ENCODE measurements around the gene CFAP298.
A peak's percentile ranks its signal among the peaks of the same experiment; 100 is the strongest.

The CFAP298 gene

DNA sequence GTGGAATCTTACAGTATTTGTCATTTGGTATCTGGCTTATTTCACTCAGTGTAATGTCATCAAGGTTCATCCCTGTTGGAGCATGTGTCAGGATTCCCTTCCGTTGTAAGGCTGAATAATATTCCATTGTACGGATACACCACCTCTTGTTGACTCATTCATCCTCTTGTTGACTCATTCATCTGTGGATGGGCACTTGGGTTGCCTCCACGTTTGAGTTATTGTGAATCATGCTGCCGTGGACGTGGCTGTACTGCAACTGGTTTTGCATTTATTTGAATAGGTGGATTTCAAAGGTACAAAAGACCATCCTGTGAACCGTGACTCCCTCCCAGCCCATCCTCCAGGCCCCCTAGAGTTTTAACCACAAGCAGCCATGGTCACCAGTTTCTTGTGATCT, 15.0 kb downstream of the CFAP298 start:
- DNase-seq: no peak

DNA sequence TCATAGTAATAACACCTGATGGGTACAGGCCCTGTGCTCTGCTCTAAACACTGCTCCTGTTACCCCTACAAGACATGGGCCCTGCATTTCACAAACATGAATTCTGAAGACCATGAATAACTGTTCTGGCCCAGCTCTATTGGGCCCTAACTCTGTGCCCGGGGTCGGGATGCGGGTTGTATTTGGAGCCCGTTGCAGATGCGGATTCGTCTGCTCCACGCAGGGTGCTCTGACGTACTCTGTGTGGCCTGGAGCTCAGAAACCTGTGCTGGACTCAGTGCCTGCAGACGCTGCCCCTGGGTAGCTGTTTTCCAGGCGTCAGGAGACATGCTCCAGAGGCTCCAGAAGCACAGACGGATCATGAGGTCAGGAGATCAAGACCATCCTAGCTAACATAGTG, 16.7 kb downstream of the CFAP298 start:
- DNase-seq: no peak

DNA sequence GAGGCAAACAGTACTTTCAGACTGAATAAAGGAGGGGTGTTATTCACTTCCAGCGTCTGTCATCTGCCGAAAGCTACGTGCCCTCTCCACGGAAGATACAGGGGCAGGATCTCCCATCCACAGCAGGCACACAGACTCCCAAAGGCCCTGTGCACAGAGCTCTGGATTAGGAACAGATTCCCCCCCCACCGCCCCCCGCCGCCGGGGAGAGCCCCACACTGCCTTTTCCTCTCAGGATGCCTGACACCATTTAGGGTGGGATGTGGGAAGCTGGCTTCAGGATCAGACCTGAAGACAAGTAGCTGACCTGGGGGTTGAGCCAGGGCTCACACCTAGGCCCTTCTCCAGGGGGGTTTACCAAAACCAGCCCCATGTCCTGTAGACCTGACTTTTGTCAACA, 18.5 kb downstream of the CFAP298 start:
- no peak for DNase-seq

DNA sequence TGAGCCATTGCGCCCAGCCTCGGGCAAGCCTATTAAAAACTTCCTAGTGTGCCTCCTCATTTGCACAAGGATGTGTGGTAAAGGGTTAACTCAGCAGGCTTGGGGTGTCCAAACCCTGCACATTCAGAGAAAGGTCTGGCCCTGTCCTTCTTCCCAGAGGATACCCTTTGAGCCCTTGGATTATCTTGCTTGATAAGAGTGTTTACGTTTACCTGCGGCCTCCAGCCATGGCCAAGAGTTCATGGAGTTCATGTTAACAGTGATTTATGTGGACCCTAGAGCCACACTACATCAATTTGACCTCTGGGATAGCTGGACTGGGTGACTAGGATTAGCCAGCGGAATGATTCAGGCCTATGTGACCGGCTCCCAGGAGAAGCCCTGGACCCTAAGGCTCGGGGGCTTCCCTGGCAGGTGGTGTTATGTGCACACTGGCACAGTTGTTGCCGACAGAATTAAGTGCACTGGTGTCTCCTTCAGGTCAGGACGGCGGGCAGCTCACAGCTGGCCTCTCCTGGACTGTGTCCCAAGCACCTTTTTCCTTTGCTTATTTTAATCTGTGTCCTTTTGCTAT, 19.2 kb downstream of the CFAP298 start:
- DNase-seq: no peak

DNA sequence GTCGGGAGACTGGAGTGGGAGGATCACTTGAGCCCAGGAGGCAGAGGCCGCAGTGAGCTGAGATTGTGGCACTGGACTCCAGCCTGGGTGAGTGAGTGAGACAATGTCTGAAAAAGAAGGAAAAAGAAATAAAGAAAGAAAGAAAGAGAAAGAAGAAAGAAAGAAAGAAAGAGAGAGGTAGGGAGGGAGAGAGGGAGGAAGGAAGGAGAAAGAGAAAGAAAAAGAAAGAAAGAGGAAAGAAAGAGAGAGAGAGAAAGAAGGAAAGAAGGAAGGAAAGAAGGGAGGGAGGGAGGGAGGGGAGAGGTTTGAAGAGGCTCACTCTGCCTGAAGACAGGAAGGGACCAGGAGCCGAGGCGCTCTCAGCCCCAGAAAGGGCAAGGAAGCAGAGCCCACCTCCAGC, 22.0 kb downstream of the CFAP298 start:
- DNase-seq: no peak

- no peak for DNase-seq
These were observed 24.5 kb downstream of the CFAP298 start for GRCh38 chr21:32587651-32588050.

DNA sequence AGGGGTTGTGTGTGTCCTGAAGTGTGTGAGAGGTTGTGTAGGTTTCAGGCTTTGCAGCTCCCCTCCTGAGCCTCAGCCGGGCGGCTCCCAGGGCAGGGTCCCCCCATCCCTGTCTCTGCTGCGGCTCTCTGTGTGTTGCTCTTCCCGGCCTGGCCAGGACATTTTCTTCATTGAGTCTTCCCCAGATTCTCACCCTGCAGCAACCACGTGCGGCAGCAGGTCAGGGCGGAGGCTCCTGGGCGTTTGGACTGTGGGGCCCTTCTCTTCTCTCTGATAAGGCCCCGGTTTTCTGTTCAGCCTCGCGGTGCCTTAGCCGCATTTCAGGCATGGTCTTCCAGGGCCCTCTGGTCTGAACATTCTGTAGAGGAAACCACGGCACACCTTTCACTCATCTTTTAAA, 25.1 kb downstream of the CFAP298 start:
- no peak for DNase-seq

DNA sequence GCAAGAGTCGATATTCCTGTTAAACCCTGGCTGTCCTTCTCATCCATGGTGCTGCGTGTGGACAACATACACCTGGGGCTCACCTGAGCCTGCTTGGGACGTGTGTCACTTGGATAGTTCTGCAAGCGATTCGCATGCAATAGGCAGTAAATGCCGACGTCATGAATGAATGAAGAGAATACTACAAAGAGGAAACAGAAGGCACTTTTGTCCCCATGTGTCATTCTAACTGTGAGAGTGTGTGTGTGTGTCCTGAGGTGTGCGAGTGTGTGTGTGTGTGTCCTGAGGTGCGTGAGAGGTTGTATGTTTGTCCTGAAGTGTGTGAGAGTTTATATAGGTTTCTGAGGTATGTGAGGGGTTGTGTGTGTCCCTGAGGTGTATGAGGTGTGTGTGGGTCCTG, 26.2 kb downstream of the CFAP298 start:
- no peak for DNase-seq

- no peak for DNase-seq
These were observed 27.0 kb downstream of the CFAP298 start, which contains the start of gene TCP10L for GRCh38 chr21:32585042-32585710. TCP10L (minus strand) TSS chr21:32585523; CDS start chr21:32584304, 1,219 bp downstream.

DNA sequence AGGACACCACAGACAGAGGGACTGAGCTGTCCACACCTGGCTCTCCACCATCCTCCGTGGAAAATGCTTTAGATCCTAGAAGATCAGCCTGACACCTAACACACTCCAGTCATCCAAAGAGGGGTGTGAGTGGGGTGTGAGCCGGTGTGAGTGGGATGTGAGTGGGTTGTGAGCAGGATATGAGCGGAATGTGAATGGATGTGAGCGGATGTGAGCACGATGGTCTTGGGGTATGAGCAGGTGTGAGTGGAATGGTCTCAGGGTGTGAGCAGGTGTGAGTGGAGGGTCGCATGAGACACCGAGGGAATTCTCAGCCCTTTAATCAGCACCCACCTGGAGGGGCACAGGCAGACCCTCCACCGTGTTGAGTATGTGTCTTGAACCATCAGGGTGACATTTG, 27.7 kb downstream of the CFAP298 start:
- no peak for DNase-seq

GRCh38 chr21:32581732-32582131, 30.4 kb downstream of the CFAP298 start:
- DNase-seq: no peak

GRCh38 chr21:32580949-32581348, 31.2 kb downstream of the CFAP298 start:
- no peak for DNase-seq

DNA sequence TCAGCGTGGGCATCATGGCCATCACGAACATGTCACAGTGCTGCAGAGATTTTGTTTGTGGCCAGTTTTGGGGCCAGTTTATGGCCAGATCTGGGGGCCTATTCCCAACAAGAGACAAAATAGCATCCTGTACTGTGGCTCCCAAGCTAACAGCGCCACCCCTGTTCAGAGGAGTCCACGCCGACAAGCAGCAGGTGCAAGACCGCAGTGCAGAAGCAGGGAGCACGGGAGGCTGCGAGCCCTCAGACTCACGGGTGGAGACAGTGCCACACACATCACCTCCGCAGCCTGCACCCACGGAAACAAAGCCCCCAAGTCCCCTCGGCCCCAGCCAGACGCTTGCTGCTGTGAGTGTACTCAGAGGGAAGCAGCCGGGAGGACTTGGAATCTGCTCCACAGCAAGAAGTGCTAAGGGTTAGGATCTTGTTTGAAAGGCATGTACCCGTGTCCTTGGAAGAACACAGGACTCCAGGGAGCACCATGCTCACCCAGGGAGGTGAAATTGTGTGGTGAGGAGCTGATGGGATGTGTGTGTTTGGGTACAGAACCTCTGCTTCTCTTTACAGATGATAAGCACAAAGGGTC, 34.0 kb downstream of the CFAP298 start:
- DNase-seq: no peak

- no peak for DNase-seq
These were observed 36.2 kb downstream of the CFAP298 start for GRCh38 chr21:32576011-32576410.

DNA sequence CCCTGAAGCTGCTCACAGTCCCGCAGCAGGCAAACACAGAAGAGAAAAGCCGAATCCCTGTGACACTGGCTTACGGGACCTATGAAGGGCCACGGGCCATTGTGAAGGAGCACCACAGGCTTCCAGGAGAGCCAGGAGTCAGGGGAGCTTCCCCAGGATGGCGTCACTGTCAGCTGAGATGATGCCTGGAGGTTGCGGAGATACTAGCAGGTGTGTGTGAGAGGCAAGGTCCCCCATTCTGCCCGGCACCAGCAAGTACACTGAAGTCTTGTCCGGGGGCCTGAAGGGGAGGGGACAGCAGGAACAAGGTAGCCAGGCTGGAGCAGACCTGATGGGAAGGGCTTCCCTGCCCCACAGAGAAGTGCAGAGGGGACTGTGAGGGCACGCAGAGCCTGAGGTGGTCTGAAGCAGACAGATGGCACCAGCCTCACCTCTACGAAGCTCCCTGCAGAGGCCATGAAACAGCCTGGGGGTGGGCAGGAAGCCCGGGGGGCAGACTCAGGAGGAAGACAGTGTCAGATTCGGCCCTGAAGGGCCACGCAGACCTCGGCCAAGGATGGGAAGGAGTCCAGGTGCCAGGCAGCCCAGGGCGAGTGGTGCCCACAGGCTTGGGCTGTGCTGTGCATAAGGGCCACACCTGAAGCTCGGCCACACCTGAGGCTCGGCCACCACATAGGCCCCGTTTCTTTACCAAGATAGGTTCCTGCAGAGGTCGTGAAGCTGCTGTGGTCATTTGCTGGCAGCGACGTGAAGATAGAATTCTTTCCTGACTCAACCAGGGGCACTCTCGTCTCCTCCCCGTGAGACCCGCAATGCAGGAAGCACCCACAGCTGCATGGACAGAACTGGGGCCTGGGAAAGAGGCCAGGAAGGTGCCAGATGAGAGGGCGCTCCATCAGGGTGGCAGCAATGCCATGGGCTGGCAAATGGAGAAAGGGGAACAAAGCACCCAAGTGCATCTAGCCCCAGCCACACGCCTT, 36.9 kb downstream of the CFAP298 start:
- DNase-seq: no peak

GRCh38 chr21:32572574-32573420, 39.4 kb downstream of the CFAP298 start:
- peak; percentile 51 for DNase-seq

GRCh38 chr21:32570456-32570855, 41.7 kb downstream of the CFAP298 start:
- DNase-seq: no peak

DNA sequence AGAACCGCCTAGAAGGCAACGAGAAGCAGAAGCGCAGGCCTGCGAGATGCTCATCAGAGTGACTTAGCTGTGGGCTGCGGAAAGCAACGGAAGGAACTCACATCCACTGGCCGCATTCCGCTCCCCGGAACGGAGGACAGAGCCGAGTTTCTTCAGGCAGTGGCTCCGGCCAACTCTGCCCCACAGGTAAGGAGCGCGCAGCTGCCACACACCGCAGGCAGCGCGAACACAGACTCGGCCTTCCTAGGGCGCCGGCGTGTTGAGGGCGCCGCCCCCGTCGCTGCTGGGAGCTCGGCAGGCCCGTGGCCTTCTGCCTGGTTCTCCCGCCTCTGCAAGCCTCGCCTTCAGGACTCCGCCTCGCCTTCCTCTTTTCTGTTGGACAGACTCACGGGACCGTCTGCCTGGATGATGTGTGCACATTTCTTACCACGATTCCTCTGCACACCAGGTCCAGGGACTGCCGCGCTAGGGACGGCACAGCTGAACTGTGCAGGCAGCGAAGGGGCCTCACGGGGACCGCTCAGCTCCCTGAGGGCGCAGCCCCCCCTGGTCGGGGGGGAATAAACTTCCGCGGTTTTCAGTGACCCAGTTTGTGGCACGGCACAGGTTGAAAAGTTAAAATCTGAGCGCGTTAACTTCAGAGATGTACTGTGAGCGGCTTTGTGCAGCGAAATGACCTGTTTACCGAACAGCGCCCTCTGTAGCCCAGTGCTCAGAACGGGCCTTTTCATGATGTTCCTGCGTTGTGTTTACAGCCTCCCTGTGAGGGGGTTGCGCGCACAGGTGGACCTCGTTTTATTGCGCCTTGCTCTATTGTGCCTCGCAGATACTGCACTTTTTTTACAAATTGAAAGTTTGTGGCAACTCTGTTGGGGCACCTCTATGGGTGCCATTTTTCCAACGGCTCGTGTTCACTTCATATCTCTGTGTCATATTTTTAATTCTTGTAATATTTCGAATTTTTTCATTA, 42.6 kb downstream of the CFAP298 start:
- peak; percentile 76 for DNase-seq

GRCh38 chr21:32567626-32568025, 44.6 kb downstream of the CFAP298 start:
- no peak for DNase-seq

DNA sequence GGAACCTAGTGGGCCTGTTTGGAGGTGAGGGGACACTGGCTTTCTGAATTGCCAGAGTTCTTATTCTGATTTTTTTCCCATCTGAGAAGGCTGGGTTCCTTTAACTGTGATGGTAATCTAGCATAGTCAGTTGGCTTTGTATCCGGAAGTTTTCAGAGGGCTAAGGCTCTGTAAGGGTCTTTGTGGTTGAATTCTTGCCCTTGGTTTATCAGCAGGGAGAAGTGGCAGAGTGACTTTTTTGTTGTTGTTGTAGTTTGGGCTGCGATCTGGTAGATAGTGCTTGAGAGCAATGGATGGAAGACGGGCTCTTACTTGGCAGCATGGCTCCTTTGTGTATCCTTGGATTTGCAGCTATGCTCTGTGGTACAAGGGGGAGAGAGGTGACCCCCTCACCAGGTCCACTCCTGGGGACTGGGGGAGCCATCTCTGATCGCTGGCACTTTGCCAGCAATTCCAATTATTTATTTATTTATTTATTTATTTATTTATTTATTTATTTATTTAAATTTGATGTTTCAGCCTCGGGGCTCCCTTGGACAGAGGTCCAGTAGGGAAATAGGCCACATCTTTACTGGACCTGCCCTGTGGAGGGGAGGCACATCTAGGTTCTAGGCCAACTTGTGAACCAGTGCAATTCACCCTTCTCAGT, 45.3 kb downstream of the CFAP298 start:
- no peak for DNase-seq

Data from NCI-H1048 (cell line).